Endometrium (tissue), 2 donors: ENCODE results near the gene EPB41L4B.
"Not testable (repeated sequence)": the region's sequence is repeated elsewhere in the genome, so short reads cannot be mapped to it uniquely, and the experiment has no call there.

Experiments
- FAIRE-seq: peaks from 2 replicates; lab custom pipeline; 2012; peaks lifted over from hg19 to GRCh38; lab: Jason Lieb, UNC
- donor health status: control.
- donor health status: control.

EPB41L4B gene

GRCh38 chr9:109320742-109321448 lies at the start of gene EPB41L4B:
Gene EPB41L4B (minus strand): TSS chr9:109321059. CDS start chr9:109320446, 613 bp downstream.
- no peak for FAIRE-seq

- FAIRE-seq = no peak
These were observed 48.4 kb upstream of the EPB41L4B start for GRCh38 chr9:109369285-109369684.

- no peak for FAIRE-seq
These were observed 39.9 kb upstream of the EPB41L4B start for GRCh38 chr9:109360771-109361170.

GRCh38 chr9:109358968-109359603 lies 38.2 kb upstream of the EPB41L4B start:
- FAIRE-seq = not testable (repeated sequence)

- no peak for FAIRE-seq
These were observed 34.9 kb upstream of the EPB41L4B start for GRCh38 chr9:109355564-109356297.

GRCh38 chr9:109354190-109354589 lies 33.3 kb upstream of the EPB41L4B start:
- FAIRE-seq = no peak

- no peak for FAIRE-seq
These were observed 30.2 kb upstream of the EPB41L4B start for GRCh38 chr9:109351032-109351431.

GRCh38 chr9:109349421-109349846 lies 28.6 kb upstream of the EPB41L4B start:
- FAIRE-seq = no peak

GRCh38 chr9:109346904-109347303 lies 26.0 kb upstream of the EPB41L4B start:
- FAIRE-seq = no peak

- FAIRE-seq = no peak
These were observed 24.0 kb upstream of the EPB41L4B start for GRCh38 chr9:109344866-109345265.

GRCh38 chr9:109342878-109343277 lies 22.0 kb upstream of the EPB41L4B start:
- no peak for FAIRE-seq

GRCh38 chr9:109341561-109341960 lies 20.7 kb upstream of the EPB41L4B start:
- no peak for FAIRE-seq

GRCh38 chr9:109340979-109341378 lies 20.1 kb upstream of the EPB41L4B start:
- not testable (repeated sequence) for FAIRE-seq

- no peak for FAIRE-seq
These were observed 15.6 kb upstream of the EPB41L4B start for GRCh38 chr9:109336409-109336808.

- FAIRE-seq = no peak
These were observed 15.1 kb upstream of the EPB41L4B start for GRCh38 chr9:109335929-109336328.

- FAIRE-seq = no peak
These were observed 14.3 kb upstream of the EPB41L4B start for GRCh38 chr9:109335121-109335520.

- no peak for FAIRE-seq
These were observed 10.5 kb upstream of the EPB41L4B start for GRCh38 chr9:109331353-109331752.

GRCh38 chr9:109329638-109330258 lies 8.9 kb upstream of the EPB41L4B start:
- FAIRE-seq = no peak

GRCh38 chr9:109328978-109329637 lies 8.2 kb upstream of the EPB41L4B start:
- no peak for FAIRE-seq

GRCh38 chr9:109325089-109325488 lies 4.2 kb upstream of the EPB41L4B start:
- no peak for FAIRE-seq

- FAIRE-seq = no peak
These were observed 2.9 kb upstream of the EPB41L4B start for GRCh38 chr9:109323771-109324170.

GRCh38 chr9:109321727-109322126 lies 868 bp upstream of the EPB41L4B start:
- no peak for FAIRE-seq
